Lower lobe of right lung (tissue), 2 donors: ENCODE measurements around the gene TSNAX. TPM values are rescaled to one million over a fixed set of nuclear protein-coding genes. Genes with fewer than 3 reads are reported as not detected.

ENCODE experiments used
- ATAC-seq, 2 donors: fragments of 200-7000 bp; cut with Tn5 transposase; one replicate each; pipeline ENCODE4 v1.9.1; 2020 to 2022; ENCODE audit warnings: mild to moderate bottlenecking in 2 of 2, moderate library complexity in 2 of 2
- DNase-seq: peaks from one replicate; pipeline ENCODE4 v3.0.0-alpha.2; 2020
- H3K27ac ChIP-seq: fragments of 200-600 bp; one replicate; pipeline ENCODE4 v1.8.0; 2022
- H3K27me3 ChIP-seq: fragments of 200-600 bp; one replicate; pipeline ENCODE4 v1.8.0; 2022; ENCODE audit warnings: low read depth
- H3K36me3 ChIP-seq: fragments of 200-600 bp; one replicate; pipeline ENCODE4 v1.8.0; 2022; ENCODE audit warnings: mild to moderate bottlenecking
- H3K4me1 ChIP-seq: fragments of 200-600 bp; one replicate; pipeline ENCODE4 v1.8.0; 2022
- H3K4me3 ChIP-seq: fragments of 200-600 bp; one replicate; pipeline ENCODE4 v1.8.0; 2022; ENCODE audit warnings: mild to moderate bottlenecking
- H3K9me3 ChIP-seq: fragments of 200-600 bp; one replicate; pipeline ENCODE4 v1.8.0; 2022
- intact Hi-C: fragments of 100-400 bp; cut with DNase I; formaldehyde crosslinking; loops from one replicate; pipeline ENCODE4 v1.11.0; 2022
- total RNA-seq: library from RNA; stranded (reverse); fragmentation: NEBNext Ultra II Directional; extraction: Animal tissue kit (Norgen Biotek cat#: 25700); gene quantifications from one replicate; pipeline ENCODE4 v1.2.1, GENCODE V29; 2021
- TF ChIP-seq, protein P1 (sequence below): fragments of 200-600 bp; IDR thresholded peaks from one replicate; pipeline ENCODE4 v1.8.0; 2022; ENCODE audit warnings: antibody characterized with exemption, mild to moderate bottlenecking
- donor health status: DM: no; HTN: yes; CAD: no; lungs with severe emphysema.

Gene TSNAX
- total RNA-seq, 1 donor from 2014 or later: 38.4 TPM

DNA sequence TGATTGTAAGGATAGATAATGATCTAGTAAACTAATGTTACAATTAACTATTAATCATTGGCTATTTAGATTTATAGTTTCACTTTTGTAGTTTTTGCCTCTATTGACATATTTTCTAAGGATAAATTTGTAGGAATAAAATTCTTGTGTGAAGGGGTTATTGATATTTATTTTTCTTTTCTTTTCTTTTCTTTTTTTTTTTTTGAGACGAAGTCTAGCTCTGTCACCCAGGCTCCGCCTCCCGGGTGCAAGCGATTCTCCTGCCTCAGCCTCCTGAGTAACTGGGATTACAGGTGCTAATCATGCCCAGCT lies 74.2 kb downstream of the TSNAX start:
- peaks cover 27% of the 10 kb centered on the region for H3K4me1 ChIP-seq
- no peak for ATAC-seq
- no peak overlapping the region for H3K27ac ChIP-seq
- DNase-seq: no peak
- H3K9me3 ChIP-seq: no peaks in the 10 kb centered on the region
- no peaks in the 10 kb centered on the region for H3K27me3 ChIP-seq
- no peak overlapping the region for H3K4me3 ChIP-seq
- no peaks in the 10 kb centered on the region for H3K36me3 ChIP-seq
- TF ChIP-seq, protein P1, sequence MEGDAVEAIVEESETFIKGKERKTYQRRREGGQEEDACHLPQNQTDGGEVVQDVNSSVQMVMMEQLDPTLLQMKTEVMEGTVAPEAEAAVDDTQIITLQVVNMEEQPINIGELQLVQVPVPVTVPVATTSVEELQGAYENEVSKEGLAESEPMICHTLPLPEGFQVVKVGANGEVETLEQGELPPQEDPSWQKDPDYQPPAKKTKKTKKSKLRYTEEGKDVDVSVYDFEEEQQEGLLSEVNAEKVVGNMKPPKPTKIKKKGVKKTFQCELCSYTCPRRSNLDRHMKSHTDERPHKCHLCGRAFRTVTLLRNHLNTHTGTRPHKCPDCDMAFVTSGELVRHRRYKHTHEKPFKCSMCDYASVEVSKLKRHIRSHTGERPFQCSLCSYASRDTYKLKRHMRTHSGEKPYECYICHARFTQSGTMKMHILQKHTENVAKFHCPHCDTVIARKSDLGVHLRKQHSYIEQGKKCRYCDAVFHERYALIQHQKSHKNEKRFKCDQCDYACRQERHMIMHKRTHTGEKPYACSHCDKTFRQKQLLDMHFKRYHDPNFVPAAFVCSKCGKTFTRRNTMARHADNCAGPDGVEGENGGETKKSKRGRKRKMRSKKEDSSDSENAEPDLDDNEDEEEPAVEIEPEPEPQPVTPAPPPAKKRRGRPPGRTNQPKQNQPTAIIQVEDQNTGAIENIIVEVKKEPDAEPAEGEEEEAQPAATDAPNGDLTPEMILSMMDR: no peak
- intact Hi-C loops: loop anchor here (10.0 kb wide), 1 partner anchor 248 kb away; no protein-coding TSS in a partner anchor

DNA sequence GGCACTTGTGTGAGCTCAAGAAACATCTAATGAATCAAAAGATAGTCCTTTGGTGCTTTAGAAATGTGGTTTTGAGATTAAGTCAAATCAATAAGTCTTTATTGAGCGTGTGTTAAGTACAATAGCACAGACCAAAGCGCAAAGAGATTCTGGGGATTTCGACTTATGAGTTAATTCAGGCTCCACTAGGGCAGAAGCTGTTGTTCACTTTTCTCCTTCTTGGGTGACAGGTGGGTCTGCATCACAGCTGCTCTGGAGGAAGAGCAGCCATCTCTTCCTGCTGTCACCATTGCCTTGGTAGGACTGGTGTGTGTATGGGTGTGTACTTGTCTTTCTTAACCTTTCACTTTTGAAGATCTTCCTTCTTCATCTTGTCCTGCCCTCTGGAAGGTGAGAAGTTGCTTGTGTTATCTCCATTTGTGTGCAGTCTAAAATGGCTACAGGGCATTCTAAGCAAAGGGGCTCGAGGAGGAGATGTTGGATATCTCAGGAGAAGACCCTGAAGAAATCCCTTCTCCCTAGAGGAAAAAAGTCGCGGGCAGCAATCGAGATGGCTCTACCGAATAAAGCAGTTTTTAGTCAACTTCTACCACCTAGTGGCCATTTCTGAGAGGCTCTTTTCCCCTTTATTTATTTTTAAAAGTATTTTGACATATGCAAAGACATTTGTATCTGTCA lies 75.3 kb downstream of the TSNAX start:
- H3K4me3 ChIP-seq: peak overlapping the region; percentile 50
- no peak for DNase-seq
- no peaks in the 10 kb centered on the region for H3K9me3 ChIP-seq
- H3K27me3 ChIP-seq: no peaks in the 10 kb centered on the region
- intact Hi-C loops: loop anchor here (10.0 kb wide), 1 partner anchor 249 kb away; no protein-coding TSS in a partner anchor
- peak; percentile 55 to 87 for ATAC-seq
- H3K27ac ChIP-seq: no peak overlapping the region
- no peaks in the 10 kb centered on the region for H3K36me3 ChIP-seq
- TF ChIP-seq, protein P1: peak; percentile 83
- H3K4me1 ChIP-seq: peaks cover 27% of the 10 kb centered on the region

DNA sequence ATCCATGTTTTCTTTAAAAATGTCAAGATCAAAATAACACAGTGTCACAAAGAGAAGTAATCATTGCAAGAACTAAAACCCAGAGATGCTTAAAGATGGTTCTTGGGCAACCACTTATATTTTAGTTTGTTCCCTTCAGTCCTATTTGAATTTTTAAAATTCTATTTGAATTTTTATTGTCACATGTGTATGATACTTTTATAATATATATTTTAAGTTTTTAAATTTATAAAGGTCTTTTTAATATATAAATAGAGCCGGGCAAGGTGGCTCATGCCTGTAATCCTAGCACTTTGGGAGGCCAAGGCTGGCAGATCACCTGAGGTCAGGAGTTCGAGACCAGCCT lies 75.8 kb downstream of the TSNAX start:
- Histone ChIP-seq H3K27me3 (no peaks in the 10 kb centered on the region), H3K4me3 (peak overlapping the region; percentile 50), H3K36me3 (no peaks in the 10 kb centered on the region), H3K4me1 (peaks cover 27% of the 10 kb centered on the region), H3K27ac (no peak overlapping the region), H3K9me3 (no peaks in the 10 kb centered on the region)
- intact Hi-C loops: loop anchor here (10.0 kb wide), 1 partner anchor 249 kb away; no protein-coding TSS in a partner anchor
- TF ChIP-seq, protein P1: no peak
- ATAC-seq: no peak
- DNase-seq: no peak

- intact Hi-C loops: loop anchor here (10.0 kb wide), 1 partner anchor 251 kb away; no protein-coding TSS in a partner anchor
Measured at GRCh38 chr1:231605149-231606100, 77.0 kb downstream of the TSNAX start.

GRCh38 chr1:231606712-231607111 lies 78.2 kb downstream of the TSNAX start:
- no peaks in the 10 kb centered on the region for H3K9me3 ChIP-seq
- ATAC-seq (no peak), DNase-seq (no peak)
- H3K4me1 ChIP-seq: peaks cover 19% of the 10 kb centered on the region
- no peaks in the 10 kb centered on the region for H3K36me3 ChIP-seq
- intact Hi-C loops: loop anchor here (10.0 kb wide), 1 partner anchor 252 kb away; no protein-coding TSS in a partner anchor
- TF ChIP-seq, protein P1: no peak
- H3K27me3 ChIP-seq: no peaks in the 10 kb centered on the region
- H3K27ac ChIP-seq: no peak overlapping the region
- no peak overlapping the region for H3K4me3 ChIP-seq

More at GRCh38 chr1:231605149-231606100, 77.0 kb downstream of the TSNAX start:
- no peaks in the 10 kb centered on the region for H3K36me3 ChIP-seq
- no peaks in the 10 kb centered on the region for H3K9me3 ChIP-seq
- H3K27ac ChIP-seq: no peak overlapping the region
- H3K27me3 ChIP-seq: no peaks in the 10 kb centered on the region
- DNase-seq (no peak), ATAC-seq (peak in 1 of 2 donors; percentile 49)
- TF ChIP-seq, protein P1: no peak
- no peak overlapping the region for H3K4me3 ChIP-seq
- peaks cover 25% of the 10 kb centered on the region for H3K4me1 ChIP-seq
